ENCODE data around the gene FAM228A.

The FAM228A gene

GRCh38 chr2:24209389-24210105 is 34.7 kb downstream of the FAM228A start:
- H3K4me1 ChIP-seq (ENCODE audit: insufficient read depth, low read length): no peaks in the 10 kb centered on the region
- no peak overlapping the region for H3K9ac ChIP-seq (ENCODE audit: low read length)
- H3K27me3 ChIP-seq (ENCODE audit: control insufficient read depth in 1 of 2, insufficient read depth in 2 of 2, low read length in 2 of 2): no peaks in the 10 kb centered on the region
- no peak overlapping the region for H3K27ac ChIP-seq (ENCODE audit: low read depth, low read length)
- peaks cover 70% of the 10 kb centered on the region for H3K36me3 ChIP-seq (ENCODE audit: insufficient read depth, low read length)
- no peaks in the 10 kb centered on the region for H3K9me3 ChIP-seq (ENCODE audit: low read length)
- H3K4me3 ChIP-seq (ENCODE audit: low read depth in 1 of 2, low read length in 2 of 2): no peak overlapping the region

GRCh38 chr2:24210106-24210455 is 35.2 kb downstream of the FAM228A start:
- Histone ChIP-seq H3K9me3 (ENCODE audit: low read length) (no peaks in the 10 kb centered on the region), H3K4me3 (ENCODE audit: low read depth in 1 of 2, low read length in 2 of 2) (no peak overlapping the region), H3K9ac (ENCODE audit: low read length) (no peak overlapping the region), H3K27ac (ENCODE audit: low read depth, low read length) (no peak overlapping the region), H3K27me3 (ENCODE audit: control insufficient read depth in 1 of 2, insufficient read depth in 2 of 2, low read length in 2 of 2) (no peaks in the 10 kb centered on the region), H3K36me3 (ENCODE audit: insufficient read depth, low read length) (peaks cover 70% of the 10 kb centered on the region), H3K4me1 (ENCODE audit: insufficient read depth, low read length) (no peaks in the 10 kb centered on the region)

GRCh38 chr2:24210723-24211122 is 35.9 kb downstream of the FAM228A start:
- Histone ChIP-seq H3K9ac (ENCODE audit: low read length) (no peak overlapping the region), H3K4me1 (ENCODE audit: insufficient read depth, low read length) (no peaks in the 10 kb centered on the region), H3K27ac (ENCODE audit: low read depth, low read length) (no peak overlapping the region), H3K36me3 (ENCODE audit: insufficient read depth, low read length) (peaks cover 65% of the 10 kb centered on the region), H3K9me3 (ENCODE audit: low read length) (no peaks in the 10 kb centered on the region), H3K27me3 (ENCODE audit: control insufficient read depth in 1 of 2, insufficient read depth in 2 of 2, low read length in 2 of 2) (no peaks in the 10 kb centered on the region), H3K4me3 (ENCODE audit: low read depth in 1 of 2, low read length in 2 of 2) (no peak overlapping the region)

GRCh38 chr2:24211408-24211807 is 36.6 kb downstream of the FAM228A start:
- Histone ChIP-seq H3K4me3 (ENCODE audit: low read depth in 1 of 2, low read length in 2 of 2) (no peak overlapping the region), H3K27me3 (ENCODE audit: control insufficient read depth in 1 of 2, insufficient read depth in 2 of 2, low read length in 2 of 2) (no peaks in the 10 kb centered on the region), H3K4me1 (ENCODE audit: insufficient read depth, low read length) (no peaks in the 10 kb centered on the region), H3K27ac (ENCODE audit: low read depth, low read length) (no peak overlapping the region), H3K9me3 (ENCODE audit: low read length) (no peaks in the 10 kb centered on the region), H3K36me3 (ENCODE audit: insufficient read depth, low read length) (peaks cover 70% of the 10 kb centered on the region), H3K9ac (ENCODE audit: low read length) (no peak overlapping the region)

- H3K27ac ChIP-seq (ENCODE audit: low read depth, low read length): no peak overlapping the region
Observed at GRCh38 chr2:24214880-24215279, 40.0 kb downstream of the FAM228A start.

GRCh38 chr2:24220554-24221291 is 45.9 kb downstream of the FAM228A start:
- H3K4me1 ChIP-seq (ENCODE audit: insufficient read depth, low read length): no peaks in the 10 kb centered on the region
- no peaks in the 10 kb centered on the region for H3K27me3 ChIP-seq (ENCODE audit: control insufficient read depth in 1 of 2, insufficient read depth in 2 of 2, low read length in 2 of 2)
- no peak overlapping the region for H3K27ac ChIP-seq (ENCODE audit: low read depth, low read length)
- H3K4me3 ChIP-seq (ENCODE audit: low read depth in 1 of 2, low read length in 2 of 2): no peak overlapping the region
- no peak overlapping the region for H3K9ac ChIP-seq (ENCODE audit: low read length)
- H3K9me3 ChIP-seq (ENCODE audit: low read length): no peaks in the 10 kb centered on the region
- peaks cover 46% of the 10 kb centered on the region for H3K36me3 ChIP-seq (ENCODE audit: insufficient read depth, low read length)

More at GRCh38 chr2:24214880-24215279, 40.0 kb downstream of the FAM228A start:
- Histone ChIP-seq H3K9me3 (ENCODE audit: low read length) (no peaks in the 10 kb centered on the region), H3K27me3 (ENCODE audit: control insufficient read depth in 1 of 2, insufficient read depth in 2 of 2, low read length in 2 of 2) (no peaks in the 10 kb centered on the region), H3K36me3 (ENCODE audit: insufficient read depth, low read length) (peaks cover 57% of the 10 kb centered on the region), H3K9ac (ENCODE audit: low read length) (no peak overlapping the region), H3K4me3 (ENCODE audit: low read depth in 1 of 2, low read length in 2 of 2) (no peak overlapping the region), H3K4me1 (ENCODE audit: insufficient read depth, low read length) (no peaks in the 10 kb centered on the region)

- no peak overlapping the region for H3K4me3 ChIP-seq (ENCODE audit: low read depth in 1 of 2, low read length in 2 of 2)
- no peaks in the 10 kb centered on the region for H3K9me3 ChIP-seq (ENCODE audit: low read length)
- peaks cover 45% of the 10 kb centered on the region for H3K36me3 ChIP-seq (ENCODE audit: insufficient read depth, low read length)
- H3K27me3 ChIP-seq (ENCODE audit: control insufficient read depth in 1 of 2, insufficient read depth in 2 of 2, low read length in 2 of 2): no peaks in the 10 kb centered on the region
- H3K9ac ChIP-seq (ENCODE audit: low read length): no peak overlapping the region
- no peak overlapping the region for H3K27ac ChIP-seq (ENCODE audit: low read depth, low read length)
- no peaks in the 10 kb centered on the region for H3K4me1 ChIP-seq (ENCODE audit: insufficient read depth, low read length)
Observed at GRCh38 chr2:24221343-24222050, 46.6 kb downstream of the FAM228A start.

- no peaks in the 10 kb centered on the region for H3K27me3 ChIP-seq (ENCODE audit: control insufficient read depth in 1 of 2, insufficient read depth in 2 of 2, low read length in 2 of 2)
- H3K9me3 ChIP-seq (ENCODE audit: low read length): no peaks in the 10 kb centered on the region
- H3K4me3 ChIP-seq (ENCODE audit: low read depth in 1 of 2, low read length in 2 of 2): no peak overlapping the region
- peaks cover 43% of the 10 kb centered on the region for H3K36me3 ChIP-seq (ENCODE audit: insufficient read depth, low read length)
- H3K9ac ChIP-seq (ENCODE audit: low read length): no peak overlapping the region
- H3K4me1 ChIP-seq (ENCODE audit: insufficient read depth, low read length): no peaks in the 10 kb centered on the region
- no peak overlapping the region for H3K27ac ChIP-seq (ENCODE audit: low read depth, low read length)
Observed at GRCh38 chr2:24222946-24223345, 48.1 kb downstream of the FAM228A start.

GRCh38 chr2:24225499-24226242 is 50.8 kb downstream of the FAM228A start:
- Histone ChIP-seq H3K9ac (ENCODE audit: low read length) (no peak overlapping the region), H3K27ac (ENCODE audit: low read depth, low read length) (no peak overlapping the region), H3K4me3 (ENCODE audit: low read depth in 1 of 2, low read length in 2 of 2) (no peak overlapping the region), H3K9me3 (ENCODE audit: low read length) (no peaks in the 10 kb centered on the region), H3K36me3 (ENCODE audit: insufficient read depth, low read length) (peaks cover 24% of the 10 kb centered on the region), H3K4me1 (ENCODE audit: insufficient read depth, low read length) (no peaks in the 10 kb centered on the region), H3K27me3 (ENCODE audit: control insufficient read depth in 1 of 2, insufficient read depth in 2 of 2, low read length in 2 of 2) (no peaks in the 10 kb centered on the region)

GRCh38 chr2:24228470-24228869 is 53.6 kb downstream of the FAM228A start:
- Histone ChIP-seq H3K27ac (ENCODE audit: low read depth, low read length) (no peak overlapping the region), H3K4me3 (ENCODE audit: low read depth in 1 of 2, low read length in 2 of 2) (no peak overlapping the region), H3K27me3 (ENCODE audit: control insufficient read depth in 1 of 2, insufficient read depth in 2 of 2, low read length in 2 of 2) (no peaks in the 10 kb centered on the region), H3K36me3 (ENCODE audit: insufficient read depth, low read length) (peaks cover 19% of the 10 kb centered on the region), H3K9ac (ENCODE audit: low read length) (no peak overlapping the region), H3K4me1 (ENCODE audit: insufficient read depth, low read length) (no peaks in the 10 kb centered on the region), H3K9me3 (ENCODE audit: low read length) (no peaks in the 10 kb centered on the region)

GRCh38 chr2:24231461-24231881 is 56.6 kb downstream of the FAM228A start:
- Histone ChIP-seq H3K36me3 (ENCODE audit: insufficient read depth, low read length) (peaks cover 5% of the 10 kb centered on the region), H3K4me3 (ENCODE audit: low read depth in 1 of 2, low read length in 2 of 2) (no peak overlapping the region), H3K9ac (ENCODE audit: low read length) (no peak overlapping the region), H3K4me1 (ENCODE audit: insufficient read depth, low read length) (no peaks in the 10 kb centered on the region), H3K27me3 (ENCODE audit: control insufficient read depth in 1 of 2, insufficient read depth in 2 of 2, low read length in 2 of 2) (no peaks in the 10 kb centered on the region), H3K9me3 (ENCODE audit: low read length) (no peaks in the 10 kb centered on the region), H3K27ac (ENCODE audit: low read depth, low read length) (no peak overlapping the region)

Data from muscle layer of colon (tissue), 2 donors.